Skin of body (tissue), 2 donors: ENCODE measurements around the gene TRIM66. TPM values are rescaled to one million over a fixed set of nuclear protein-coding genes. Genes with fewer than 3 reads are reported as not detected.
A peak's percentile ranks its signal among the peaks of the same experiment; 100 is the strongest.

Experiments used
- DNase-seq: peaks from one replicate; lab custom pipeline; 2025; lab: John Stamatoyannopoulos, UW
- total RNA-seq: library from RNA; depleted of rRNA; stranded (reverse); fragments of >200 nt; gene quantifications from one replicate; pipeline ENCODE4 v1.2.3, GENCODE V29; 2014

Gene TRIM66
- total RNA-seq, 1 donor from 2014 or later = 5.1 TPM

- no peak for DNase-seq
Measured at GRCh38 chr11:8661001-8661795, 21.3 kb downstream of the TRIM66 start.

GRCh38 chr11:8658321-8659057 lies 24.0 kb downstream of the TRIM66 start:
- peak; percentile 43 for DNase-seq

GRCh38 chr11:8656291-8656690 lies 26.2 kb downstream of the TRIM66 start:
- no peak for DNase-seq

GRCh38 chr11:8654503-8654902 lies 28.0 kb downstream of the TRIM66 start:
- DNase-seq = no peak

- no peak for DNase-seq
Measured at GRCh38 chr11:8652140-8652539, 30.3 kb downstream of the TRIM66 start.

GRCh38 chr11:8650401-8650990 lies 32.0 kb downstream of the TRIM66 start:
- peak; percentile 16 for DNase-seq

GRCh38 chr11:8649361-8649760 lies 33.1 kb downstream of the TRIM66 start:
- no peak for DNase-seq

- DNase-seq = no peak
Measured at GRCh38 chr11:8646873-8647272, 35.6 kb downstream of the TRIM66 start.

- DNase-seq = peak; percentile 34
Measured at GRCh38 chr11:8642196-8642841, 40.1 kb downstream of the TRIM66 start.

- no peak for DNase-seq
Measured at GRCh38 chr11:8641332-8641731, 41.1 kb downstream of the TRIM66 start.

- no peak for DNase-seq
Measured at GRCh38 chr11:8640267-8640906, 42.1 kb downstream of the TRIM66 start.

- DNase-seq = no peak
Measured at GRCh38 chr11:8639655-8640054, 42.8 kb downstream of the TRIM66 start.

GRCh38 chr11:8638300-8638699 lies 44.2 kb downstream of the TRIM66 start:
- no peak for DNase-seq

GRCh38 chr11:8636127-8636526 lies 46.3 kb downstream of the TRIM66 start:
- DNase-seq = no peak

- no peak for DNase-seq
Measured at GRCh38 chr11:8634498-8634897, 48.0 kb downstream of the TRIM66 start.

- DNase-seq = peak; percentile 46
Measured at GRCh38 chr11:8631395-8632118, 50.9 kb downstream of the TRIM66 start.

- DNase-seq = no peak
Measured at GRCh38 chr11:8624698-8625097, 57.8 kb downstream of the TRIM66 start.

- no peak for DNase-seq
Measured at GRCh38 chr11:8621147-8621546, 61.3 kb downstream of the TRIM66 start.

GRCh38 chr11:8617063-8617462 lies 65.4 kb downstream of the TRIM66 start:
- DNase-seq = no peak

GRCh38 chr11:8615291-8616032 lies 67.0 kb downstream of the TRIM66 start:
- DNase-seq = no peak
